H9 (cell line): ENCODE data around the gene GFRA1. TPM values are rescaled to one million over a fixed set of nuclear protein-coding genes. Genes with fewer than 3 reads are reported as not detected.

Experiments
- DNase-seq: peaks from one replicate; pipeline ENCODE4 v3.0.0-alpha.2; 2017
- H2AFZ ChIP-seq: one replicate; pipeline ENCODE4 v1.6.1; 2013; ENCODE audit warnings: mild to moderate bottlenecking, low read length, control low read depth, moderate library complexity
- H2AK5ac ChIP-seq: 2 replicates; pipeline ENCODE4 v1.6.1; 2013; ENCODE audit warnings: low read length, control low read depth, mixed read lengths; ENCODE audit not compliant: insufficient read length
- H2BK120ac ChIP-seq: one replicate; pipeline ENCODE4 v1.6.1; 2013; ENCODE audit warnings: low read depth, mild to moderate bottlenecking, low read length, control low read depth, inconsistent platforms; ENCODE audit not compliant: poor library complexity, severe bottlenecking
- H2BK12ac ChIP-seq: 2 replicates; pipeline ENCODE4 v1.6.1; 2013; ENCODE audit warnings: low read length, control low read depth, mixed read lengths, low read depth; ENCODE audit not compliant: insufficient read length
- H2BK15ac ChIP-seq: 2 replicates; pipeline ENCODE4 v1.6.1; 2013; ENCODE audit warnings: low read depth, low read length, control low read depth
- H2BK20ac ChIP-seq: one replicate; pipeline ENCODE4 v1.6.1; 2013; ENCODE audit warnings: low read depth, mild to moderate bottlenecking, low read length, control low read depth, inconsistent platforms; ENCODE audit not compliant: poor library complexity, severe bottlenecking
- H2BK5ac ChIP-seq: 2 replicates; pipeline ENCODE4 v1.6.1; 2013; ENCODE audit warnings: low read length, control low read depth, mixed read lengths; ENCODE audit not compliant: insufficient read length
- H3K14ac ChIP-seq: 2 replicates; pipeline ENCODE4 v1.6.1; 2013; ENCODE audit warnings: low read length, control low read depth; ENCODE audit not compliant: insufficient read depth
- H3K18ac ChIP-seq: 2 replicates; pipeline ENCODE4 v1.6.1; 2013; ENCODE audit warnings: low read depth, mild to moderate bottlenecking, mixed read lengths, low read length, control low read depth; ENCODE audit not compliant: insufficient read length
- H3K23ac ChIP-seq: 2 replicates; pipeline ENCODE4 v1.6.1; 2013; ENCODE audit warnings: low read length, control low read depth, mixed read lengths, low read depth; ENCODE audit not compliant: insufficient read length
- H3K23me2 ChIP-seq: 2 replicates; pipeline ENCODE4 v1.6.1; 2013; ENCODE audit warnings: low read depth, mild to moderate bottlenecking, mixed read lengths, low read length, control low read depth; ENCODE audit not compliant: insufficient read length, poor library complexity, severe bottlenecking
- H3K27ac ChIP-seq: 2 replicates; pipeline ENCODE4 v1.5.1; 2013; ENCODE audit warnings: low read length, control low read depth, mixed read lengths, low read depth; ENCODE audit not compliant: insufficient read length
- H3K27me3 ChIP-seq: 2 replicates; pipeline ENCODE4 v1.6.1; 2013; ENCODE audit warnings: low read length, control low read depth, inconsistent platforms; ENCODE audit not compliant: insufficient read depth
- H3K4ac ChIP-seq: 2 replicates; pipeline ENCODE4 v1.6.1; 2013; ENCODE audit warnings: low read depth, mild to moderate bottlenecking, control low read depth, inconsistent platforms, low read length, moderate library complexity
- H3K4me1 ChIP-seq: 2 replicates; pipeline ENCODE4 v1.6.1; 2013; ENCODE audit warnings: low read length, control low read depth, inconsistent platforms; ENCODE audit not compliant: insufficient read depth
- H3K4me2 ChIP-seq: 2 replicates; pipeline ENCODE4 v1.6.1; 2013; ENCODE audit warnings: low read length, control low read depth, mixed read lengths; ENCODE audit not compliant: insufficient read length, insufficient read depth
- H3K56ac ChIP-seq: 2 replicates; pipeline ENCODE4 v1.6.1; 2013; ENCODE audit warnings: low read depth, mild to moderate bottlenecking, mixed read lengths, low read length, control low read depth; ENCODE audit not compliant: insufficient read length
- H3K79me1 ChIP-seq: 2 replicates; pipeline ENCODE4 v1.6.1; 2013; ENCODE audit warnings: low read depth, mild to moderate bottlenecking, moderate library complexity, low read length, control low read depth, inconsistent platforms; ENCODE audit not compliant: insufficient read depth, poor library complexity, severe bottlenecking
- H3K79me2 ChIP-seq: 2 replicates; pipeline ENCODE4 v1.6.1; 2013; ENCODE audit warnings: low read length, control low read depth, inconsistent platforms; ENCODE audit not compliant: insufficient read depth
- H3K9ac ChIP-seq: 2 replicates; pipeline ENCODE4 v1.6.1; 2013; ENCODE audit warnings: low read length, control low read depth, mixed read lengths; ENCODE audit not compliant: insufficient read length; ENCODE audit errors: extremely low read depth
- H3K9me3 ChIP-seq: one replicate; pipeline ENCODE4 v1.6.1; 2013; ENCODE audit warnings: low read depth, low read length, inconsistent platforms; ENCODE audit not compliant: control insufficient read depth
- H3T11ph ChIP-seq: one replicate; pipeline ENCODE4 v1.6.1; 2013; ENCODE audit warnings: mild to moderate bottlenecking, low read length, control low read depth, inconsistent platforms
- H4K20me1 ChIP-seq: one replicate; pipeline ENCODE4 v1.6.1; 2013; ENCODE audit not compliant: control insufficient read depth, insufficient read length, insufficient read depth
- H4K5ac ChIP-seq: 2 replicates; pipeline ENCODE4 v1.6.1; 2013; ENCODE audit warnings: low read depth, mild to moderate bottlenecking, mixed read lengths, low read length, control low read depth; ENCODE audit not compliant: insufficient read length
- H4K8ac ChIP-seq: replicated peaks from 2 replicates; pipeline ENCODE4 v1.6.1; 2013; ENCODE audit warnings: low read length, control low read depth, mixed read lengths, low read depth; ENCODE audit not compliant: insufficient read length
- H4K91ac ChIP-seq: 2 replicates; pipeline ENCODE4 v1.6.1; 2013; ENCODE audit warnings: low read depth, mild to moderate bottlenecking, moderate library complexity, mixed read lengths, low read length, control low read depth; ENCODE audit not compliant: insufficient read length
- H3K27ac Mint-ChIP-seq, 3 experiments: 2 replicates in 2 of 3; 3 replicates in 1 of 3; pipeline ENCODE4 v1.8.0; 2020 to 2021; ENCODE audit warnings: mixed read lengths in 3 of 3, mild to moderate bottlenecking in 1 of 3, moderate library complexity in 1 of 3
- H3K27me3 Mint-ChIP-seq: 2 replicates; pipeline ENCODE4 v1.8.0; 2021; ENCODE audit warnings: low read depth, mild to moderate bottlenecking, moderate library complexity, mixed read lengths
- H3K36me3 Mint-ChIP-seq, 3 experiments: 2 replicates in 2 of 3; 3 replicates in 1 of 3; pipeline ENCODE4 v1.8.0; 2020 to 2021; ENCODE audit warnings: low read depth in 3 of 3, mixed read lengths in 3 of 3; ENCODE audit not compliant: insufficient read depth in 1 of 3
- H3K4me1 Mint-ChIP-seq, 2 experiments: 2 replicates each; pipeline ENCODE4 v1.8.0; 2020; ENCODE audit warnings: mixed read lengths in 2 of 2
- H3K4me3 Mint-ChIP-seq, 2 experiments: 2 replicates in 1 of 2; 3 replicates in 1 of 2; pipeline ENCODE4 v1.8.0; 2020 to 2021; ENCODE audit warnings: mild to moderate bottlenecking in 2 of 2, mixed read lengths in 2 of 2, moderate library complexity in 1 of 2
- H3K9me3 Mint-ChIP-seq, 2 experiments: 2 replicates in 1 of 2; 3 replicates in 1 of 2; pipeline ENCODE4 v1.8.0; 2020; ENCODE audit warnings: mild to moderate bottlenecking in 2 of 2, mixed read lengths in 2 of 2, moderate library complexity in 1 of 2
- CTCF ChIP-seq: fragments of 200-600 bp; sonication (generic); conservative IDR thresholded peaks from 3 replicates; pipeline ENCODE4 v1.8.0; 2021; ENCODE audit warnings: antibody characterized with exemption, mild to moderate bottlenecking
- WGBS: extraction: QIAGEN DNeasy Blood & Tissue Kit; methylation state at CpG from one replicate; pipeline ENCODE4 v1.1.7; 2013; ENCODE audit warnings: missing lambda C conversion rate, low lambda C conversion rate, mixed read lengths; ENCODE audit not compliant: insufficient read length; ENCODE audit errors: extremely low coverage; 5-methylcytosine and 5-hydroxymethylcytosine counted together
- total RNA-seq: library from RNA; stranded (reverse); gene quantifications from 2 replicates; pipeline ENCODE4 v1.2.1, GENCODE V29; 2021

GFRA1 gene
- total RNA-seq, 1 experiment from 2014 or later = 0.24 TPM

GRCh38 chr10:116233230-116233629 is 39.8 kb downstream of the GFRA1 start:
- no peak overlapping the region for H3K27ac ChIP-seq
- H2BK20ac ChIP-seq = no peak overlapping the region
- no peak overlapping the region for H3K56ac ChIP-seq
- Mint-ChIP-seq H3K36me3 (peaks cover 0 to 2% (median 0%) of the 10 kb centered on the region in 3 experiments; a peak in 2 of 7 replicates), H3K27ac (no peak overlapping the region), H3K9me3 (peaks cover 0 to 4% of the 10 kb centered on the region in 2 experiments; a peak in 2 of 5 replicates), H3K4me3 (no peak overlapping the region), H3K27me3 (no peaks in the 10 kb centered on the region), H3K4me1 (peaks cover 9 to 11% of the 10 kb centered on the region in 2 experiments)
- no peak for DNase-seq
- no peak overlapping the region for H2BK5ac ChIP-seq
- H2BK12ac ChIP-seq = no peak overlapping the region
- H4K8ac ChIP-seq = no peak overlapping the region
- no peaks in the 10 kb centered on the region for H4K20me1 ChIP-seq
- no peak overlapping the region for H3K14ac ChIP-seq
- no peak overlapping the region for H4K91ac ChIP-seq
- H3K9me3 ChIP-seq = no peaks in the 10 kb centered on the region
- no peak overlapping the region for H3T11ph ChIP-seq
- no peak overlapping the region for H3K9ac ChIP-seq
- H3K4ac ChIP-seq = no peak overlapping the region
- no peak overlapping the region for H2BK15ac ChIP-seq
- H4K5ac ChIP-seq = no peak overlapping the region
- H3K79me2 ChIP-seq = no peaks in the 10 kb centered on the region
- H3K4me2 ChIP-seq = no peak overlapping the region
- H3K79me1 ChIP-seq = no peaks in the 10 kb centered on the region
- TF ChIP-seq CTCF = no peak
- no peaks in the 10 kb centered on the region for H3K27me3 ChIP-seq
- no peak overlapping the region for H3K23ac ChIP-seq
- H2AK5ac ChIP-seq = no peak overlapping the region
- no peaks in the 10 kb centered on the region for H3K23me2 ChIP-seq
- WGBS = no CpG with 5 or more reads among the region's 2 CpGs
- no peaks in the 10 kb centered on the region for H3K4me1 ChIP-seq
- H3K18ac ChIP-seq = no peak overlapping the region
- no peak overlapping the region for H2BK120ac ChIP-seq
- no peak overlapping the region for H2AFZ ChIP-seq
